ENCODE data around the gene SLC6A6. TPM values are rescaled to one million over a fixed set of nuclear protein-coding genes. Genes with fewer than 3 reads are reported as not detected.

Gene SLC6A6
- total RNA-seq, 4 donors from 2014 or later, result 35.7 to 75.2 (median 56.4) TPM

DNA sequence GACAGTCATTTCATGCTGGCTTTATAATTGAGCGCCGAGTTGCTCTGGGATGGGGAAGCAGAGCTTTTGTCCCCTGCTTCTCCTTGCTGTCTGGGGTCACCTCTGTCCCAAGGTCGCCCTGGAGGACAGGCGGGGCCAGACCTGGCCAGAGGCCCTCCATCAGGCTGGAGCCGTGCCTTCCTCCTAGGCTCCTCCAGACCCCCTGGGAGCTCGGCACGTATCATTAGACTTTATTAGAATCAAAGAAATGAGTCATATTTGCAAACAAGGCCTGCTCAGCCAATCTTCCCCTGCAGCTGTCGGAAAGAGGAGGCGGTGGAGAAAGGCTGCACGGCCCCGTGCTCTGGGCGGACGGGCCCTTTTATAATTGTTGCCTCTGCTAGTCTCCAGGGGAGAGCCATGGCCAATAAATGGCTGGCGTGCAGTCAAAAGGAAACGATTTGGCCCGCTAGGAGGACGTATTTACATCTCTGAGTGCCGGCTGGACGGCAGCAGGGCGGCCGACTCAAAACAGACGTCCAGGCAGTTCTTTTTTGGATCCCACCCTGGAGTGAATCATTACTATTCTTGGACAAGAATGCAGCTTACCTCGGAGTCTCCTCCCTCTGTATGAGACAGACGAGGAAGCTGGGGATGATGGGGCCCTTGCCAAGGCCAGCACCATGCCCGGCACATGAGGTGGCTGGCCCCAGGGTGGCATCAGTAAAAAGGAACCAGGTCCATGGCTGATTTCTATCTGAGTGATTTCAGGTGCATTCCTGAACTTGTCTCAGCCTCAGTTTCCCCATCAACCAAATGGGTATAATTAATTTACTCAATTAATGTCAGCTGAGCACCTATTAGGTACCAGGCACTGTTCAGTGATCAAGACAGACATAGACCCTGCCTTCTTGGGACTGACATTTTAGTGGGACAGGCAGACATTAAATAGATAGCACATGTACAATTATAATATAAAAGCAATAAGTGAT is 50.6 kb downstream of the SLC6A6 start:
- DNase-seq (ENCODE audit: low spot score) (peak; percentile 44), ATAC-seq (ENCODE audit: low FRiP score) (peak; percentile 76)
- TF ChIP-seq, protein P1, sequence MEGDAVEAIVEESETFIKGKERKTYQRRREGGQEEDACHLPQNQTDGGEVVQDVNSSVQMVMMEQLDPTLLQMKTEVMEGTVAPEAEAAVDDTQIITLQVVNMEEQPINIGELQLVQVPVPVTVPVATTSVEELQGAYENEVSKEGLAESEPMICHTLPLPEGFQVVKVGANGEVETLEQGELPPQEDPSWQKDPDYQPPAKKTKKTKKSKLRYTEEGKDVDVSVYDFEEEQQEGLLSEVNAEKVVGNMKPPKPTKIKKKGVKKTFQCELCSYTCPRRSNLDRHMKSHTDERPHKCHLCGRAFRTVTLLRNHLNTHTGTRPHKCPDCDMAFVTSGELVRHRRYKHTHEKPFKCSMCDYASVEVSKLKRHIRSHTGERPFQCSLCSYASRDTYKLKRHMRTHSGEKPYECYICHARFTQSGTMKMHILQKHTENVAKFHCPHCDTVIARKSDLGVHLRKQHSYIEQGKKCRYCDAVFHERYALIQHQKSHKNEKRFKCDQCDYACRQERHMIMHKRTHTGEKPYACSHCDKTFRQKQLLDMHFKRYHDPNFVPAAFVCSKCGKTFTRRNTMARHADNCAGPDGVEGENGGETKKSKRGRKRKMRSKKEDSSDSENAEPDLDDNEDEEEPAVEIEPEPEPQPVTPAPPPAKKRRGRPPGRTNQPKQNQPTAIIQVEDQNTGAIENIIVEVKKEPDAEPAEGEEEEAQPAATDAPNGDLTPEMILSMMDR (IDR thresholded peaks at IDR 0.05), result no peak

DNA sequence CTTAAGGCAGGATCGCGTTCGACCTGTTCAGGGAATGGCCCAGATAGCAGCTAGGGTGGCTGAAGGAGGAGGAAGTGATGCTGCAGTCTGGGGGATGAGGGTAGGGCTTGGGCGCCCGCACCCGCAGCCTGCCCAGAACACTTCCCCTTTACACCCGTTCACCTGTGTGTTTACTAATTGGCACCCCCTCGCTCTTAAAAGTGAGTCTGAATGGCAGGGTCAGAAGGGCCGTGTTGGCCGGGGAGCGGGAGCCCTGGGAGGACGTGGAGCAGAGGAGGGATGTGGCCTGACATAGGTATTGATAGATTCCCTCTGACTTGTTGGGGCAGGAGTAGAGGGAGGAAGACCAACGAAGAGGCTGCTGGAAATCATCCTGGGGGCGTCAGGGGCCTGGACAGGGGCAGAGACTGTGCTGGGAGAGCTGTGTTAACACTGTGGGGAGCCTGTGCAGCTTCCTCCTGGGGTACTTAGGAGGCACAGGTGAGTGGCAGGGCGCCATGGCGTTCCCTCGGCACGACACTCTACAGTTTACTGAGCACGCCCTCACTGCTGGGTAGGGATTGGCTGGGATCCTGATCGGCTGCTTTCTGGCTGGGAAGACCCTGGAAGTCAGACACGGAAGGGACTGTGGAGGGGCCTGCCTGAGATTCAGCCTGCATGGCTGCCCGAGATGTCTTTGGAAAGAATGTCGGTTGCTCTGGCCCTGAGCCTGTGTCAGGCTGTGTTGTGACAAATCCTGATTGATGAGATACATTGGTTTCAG is 51.7 kb downstream of the SLC6A6 start:
- TF ChIP-seq, protein P1 (IDR thresholded peaks at IDR 0.05), result no peak
- DNase-seq (ENCODE audit: low spot score), result no peak
- no peak for ATAC-seq (ENCODE audit: low FRiP score)

DNA sequence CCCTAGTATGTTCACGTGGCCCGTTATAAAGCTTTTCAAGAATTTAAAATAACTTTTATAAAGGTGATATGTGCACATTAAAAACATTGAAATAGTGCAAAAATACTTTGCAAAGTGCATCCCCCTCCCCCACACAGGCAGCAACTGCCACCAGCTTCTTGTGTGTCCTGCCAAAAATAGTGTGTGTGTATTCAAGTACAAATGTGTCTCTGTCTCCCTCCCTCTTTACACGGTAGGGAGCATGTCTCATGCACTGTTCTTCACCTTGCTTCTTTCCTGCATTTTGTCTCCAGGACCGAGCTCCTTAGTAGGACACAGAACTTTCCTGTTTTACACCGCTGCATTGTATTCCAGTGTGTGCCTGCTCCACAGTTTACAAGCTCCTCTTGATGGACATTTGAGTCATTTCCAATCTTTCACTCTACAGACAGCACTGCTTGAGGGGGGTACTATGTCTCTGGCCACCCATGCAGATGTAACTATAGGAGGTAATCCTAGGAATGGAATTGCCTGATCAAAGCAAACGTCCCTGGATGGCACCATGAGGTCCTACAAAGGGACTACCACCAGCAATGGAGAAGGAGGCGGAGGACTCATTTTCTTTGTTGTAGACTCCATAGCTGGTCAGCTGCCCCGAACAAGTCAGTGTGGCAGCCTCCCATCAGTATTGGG is 52.4 kb downstream of the SLC6A6 start:
- TF ChIP-seq, protein P1 (IDR thresholded peaks at IDR 0.05), result no peak
- no peak for ATAC-seq (ENCODE audit: low FRiP score)
- no peak for DNase-seq (ENCODE audit: low spot score)

DNA sequence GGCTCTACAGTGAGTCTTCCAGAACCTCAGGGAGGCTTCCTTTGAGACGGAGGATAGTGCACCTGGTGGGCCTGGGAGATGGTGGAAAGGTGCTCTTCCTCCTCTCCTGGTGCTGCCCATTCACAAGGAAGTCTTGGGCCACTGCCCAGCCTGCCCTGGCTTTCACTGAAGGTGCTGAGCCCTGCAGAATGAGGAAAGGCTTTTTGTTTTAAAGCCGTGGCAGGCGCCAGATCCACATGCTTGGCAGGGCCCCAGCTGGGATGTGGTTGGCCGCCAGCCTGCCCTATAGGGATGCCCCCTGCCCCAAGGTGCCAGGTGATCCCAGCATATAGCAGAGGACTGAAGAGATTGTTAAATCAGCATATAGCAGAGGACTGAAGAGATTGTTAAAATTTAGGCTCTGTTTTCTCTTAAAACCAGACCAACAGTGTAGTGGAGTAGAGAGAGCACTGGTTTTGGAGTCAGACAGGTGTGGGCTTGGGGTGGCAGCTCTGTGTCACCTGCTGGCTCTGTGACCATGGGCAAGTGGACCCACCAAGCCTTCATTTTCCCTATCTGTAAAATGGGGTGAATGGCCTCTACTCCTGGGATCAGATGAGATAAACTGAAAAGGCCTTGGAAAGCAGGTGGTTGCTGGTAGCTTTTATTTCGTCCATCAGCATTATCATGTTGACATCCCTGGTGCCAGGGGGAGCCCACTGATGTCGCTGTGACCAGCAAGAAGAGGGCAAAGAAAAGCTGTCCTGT is 53.3 kb downstream of the SLC6A6 start:
- ATAC-seq (ENCODE audit: low FRiP score) (no peak), DNase-seq (ENCODE audit: low spot score) (no peak)
- TF ChIP-seq, protein P1 (IDR thresholded peaks at IDR 0.05), result no peak

DNA sequence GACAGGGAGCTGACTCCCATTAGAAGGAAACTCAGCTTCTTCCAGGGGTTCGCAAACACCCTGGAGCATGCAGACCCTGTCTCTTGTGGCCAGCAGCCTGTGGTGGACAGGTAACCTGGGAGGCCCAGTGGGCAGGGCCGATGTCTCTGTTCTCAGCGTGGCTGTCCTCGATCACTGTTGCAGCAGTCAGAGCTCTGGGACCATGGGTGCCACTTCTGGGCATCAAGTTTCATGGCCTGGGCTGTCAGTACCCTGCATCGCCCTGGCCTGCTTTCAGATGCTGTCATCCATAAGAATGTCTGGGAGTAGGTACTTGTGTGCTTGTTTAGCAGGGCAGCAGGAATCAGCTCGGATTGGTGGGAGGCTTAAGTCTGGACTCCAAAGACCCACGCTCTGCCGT is 54.4 kb downstream of the SLC6A6 start:
- TF ChIP-seq, protein P1 (IDR thresholded peaks at IDR 0.05), result no peak
- ATAC-seq (ENCODE audit: low FRiP score), result no peak
- no peak for DNase-seq (ENCODE audit: low spot score)

DNA sequence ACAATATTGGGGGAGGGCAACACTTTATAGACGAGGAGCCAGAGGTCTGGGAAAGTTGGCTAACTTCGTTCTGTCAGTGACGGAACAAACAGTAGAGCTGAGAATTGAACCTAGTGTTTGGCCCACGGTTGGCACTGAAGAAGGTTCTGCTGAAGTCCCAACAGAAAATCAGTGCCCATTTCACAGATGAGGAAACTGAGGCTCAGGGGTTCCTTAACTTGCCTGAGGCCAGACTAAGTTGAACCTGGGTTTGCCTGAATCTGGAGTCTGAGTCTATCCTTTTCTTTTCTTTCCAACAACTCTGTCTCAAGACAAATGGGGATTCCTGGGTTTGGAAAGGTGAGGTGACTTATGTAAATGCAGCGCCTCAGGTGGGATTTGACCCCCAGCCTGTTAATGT is 55.1 kb downstream of the SLC6A6 start:
- DNase-seq (ENCODE audit: low spot score) (no peak), ATAC-seq (ENCODE audit: low FRiP score) (no peak)
- TF ChIP-seq, protein P1 (IDR thresholded peaks at IDR 0.05), result no peak

All from omental fat pad (tissue), 4 donors.